NCI-H524 treated with DMSO at 0.1 percent for 48 hours (cell line): ENCODE measurements around the gene NUP210.
"Not testable (repeated sequence)": the region's sequence is repeated elsewhere in the genome, so short reads cannot be mapped to it uniquely, and the experiment has no call there.

Source experiments
- DNase-seq: peaks from one replicate; lab custom pipeline; 2025; lab: John Stamatoyannopoulos, UW

NUP210 gene

DNA sequence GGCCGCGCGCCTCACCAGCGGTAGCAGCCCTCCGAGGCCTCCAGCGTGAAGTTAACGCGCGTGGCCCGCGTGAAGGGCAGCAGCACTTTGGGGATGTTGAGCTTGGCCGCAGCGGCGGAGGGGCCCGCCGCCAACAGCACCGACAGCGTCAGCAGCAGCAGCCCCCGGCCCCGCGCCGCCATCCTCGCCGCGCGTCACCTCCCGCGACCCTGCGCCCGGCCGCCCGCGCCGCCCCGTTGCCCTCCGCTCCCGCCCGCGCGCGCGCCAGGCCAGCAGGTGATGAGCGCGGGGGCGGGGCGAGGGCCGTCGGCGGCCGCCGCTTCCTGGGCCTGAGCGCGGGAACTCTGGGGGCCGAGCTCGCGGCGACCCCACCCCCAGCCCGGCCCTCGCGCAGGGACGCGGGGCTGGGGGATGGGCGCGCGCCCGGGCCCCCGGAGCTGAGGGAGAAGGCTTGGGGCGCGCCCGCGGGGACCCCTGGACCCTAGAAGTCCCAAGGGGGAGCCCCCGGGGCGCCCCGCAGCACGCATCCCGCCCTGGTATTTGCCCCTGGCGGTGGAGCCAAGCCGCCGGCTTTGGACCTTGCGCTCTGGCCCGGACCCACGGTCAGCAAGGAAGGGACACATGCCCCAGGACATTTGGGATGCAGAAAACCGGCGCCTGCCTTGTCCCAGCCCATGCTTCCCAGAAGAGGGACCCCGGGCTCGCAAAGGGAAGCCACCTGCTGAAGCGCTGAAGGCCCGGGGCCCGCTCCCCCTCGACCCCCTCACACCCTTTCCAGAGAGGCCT, at the start of gene NUP210:
Gene NUP210 (minus strand): TSS at position 278 of the 786 bp plus-strand sequence. CDS start 96 bp downstream, at position 182.
- no peak for DNase-seq

DNA sequence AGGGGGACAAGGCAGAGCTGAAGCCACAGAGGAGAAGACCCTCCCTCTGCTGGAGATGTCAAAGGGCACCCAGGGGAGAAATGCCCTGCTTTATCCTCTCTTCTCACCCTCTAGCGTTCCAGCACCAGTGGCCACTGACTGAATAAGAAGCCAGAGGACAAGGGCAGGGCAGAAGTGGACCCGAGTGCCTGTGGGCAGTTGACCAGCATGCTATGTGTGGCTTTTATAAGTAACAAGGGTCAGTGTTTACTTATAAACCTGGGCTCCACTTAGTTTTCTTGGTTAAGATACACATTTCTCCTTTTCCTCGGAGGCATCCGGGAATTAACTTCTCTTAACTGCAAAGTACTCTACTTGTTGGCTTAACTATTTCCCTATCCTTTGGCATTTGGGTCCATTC, 46.7 kb upstream of the NUP210 start:
- no peak for DNase-seq

DNA sequence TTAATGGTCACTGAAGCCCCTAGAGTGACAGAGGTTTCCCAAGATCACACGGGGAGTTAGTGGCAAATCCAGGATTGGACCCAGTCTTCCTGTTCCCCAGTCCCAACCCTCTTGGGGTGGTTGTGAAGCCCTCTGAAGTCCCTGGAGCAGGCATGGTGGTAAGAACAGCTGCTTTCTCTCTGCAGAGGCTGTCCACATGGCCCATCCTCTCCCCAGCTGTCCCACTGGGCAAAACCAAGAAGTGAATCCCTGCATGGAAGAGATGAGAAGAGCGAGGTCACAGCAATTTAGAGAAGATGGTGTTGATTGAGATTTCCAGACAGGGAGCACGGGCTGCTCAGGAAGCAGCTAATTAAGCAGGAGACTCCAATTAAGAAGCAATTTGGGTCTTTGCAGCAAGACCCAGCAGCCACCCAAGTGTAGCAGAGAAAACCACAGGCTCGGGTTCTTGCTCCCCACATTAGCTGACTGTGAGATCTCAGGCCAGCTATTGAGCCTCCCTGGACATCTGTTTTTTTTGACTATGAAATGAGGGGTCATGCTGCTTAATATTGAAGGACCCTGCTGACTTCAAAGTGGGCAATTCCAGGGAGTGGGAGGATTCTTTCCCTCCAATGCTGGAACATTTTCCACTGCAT, 45.2 kb upstream of the NUP210 start:
- no peak for DNase-seq

DNA sequence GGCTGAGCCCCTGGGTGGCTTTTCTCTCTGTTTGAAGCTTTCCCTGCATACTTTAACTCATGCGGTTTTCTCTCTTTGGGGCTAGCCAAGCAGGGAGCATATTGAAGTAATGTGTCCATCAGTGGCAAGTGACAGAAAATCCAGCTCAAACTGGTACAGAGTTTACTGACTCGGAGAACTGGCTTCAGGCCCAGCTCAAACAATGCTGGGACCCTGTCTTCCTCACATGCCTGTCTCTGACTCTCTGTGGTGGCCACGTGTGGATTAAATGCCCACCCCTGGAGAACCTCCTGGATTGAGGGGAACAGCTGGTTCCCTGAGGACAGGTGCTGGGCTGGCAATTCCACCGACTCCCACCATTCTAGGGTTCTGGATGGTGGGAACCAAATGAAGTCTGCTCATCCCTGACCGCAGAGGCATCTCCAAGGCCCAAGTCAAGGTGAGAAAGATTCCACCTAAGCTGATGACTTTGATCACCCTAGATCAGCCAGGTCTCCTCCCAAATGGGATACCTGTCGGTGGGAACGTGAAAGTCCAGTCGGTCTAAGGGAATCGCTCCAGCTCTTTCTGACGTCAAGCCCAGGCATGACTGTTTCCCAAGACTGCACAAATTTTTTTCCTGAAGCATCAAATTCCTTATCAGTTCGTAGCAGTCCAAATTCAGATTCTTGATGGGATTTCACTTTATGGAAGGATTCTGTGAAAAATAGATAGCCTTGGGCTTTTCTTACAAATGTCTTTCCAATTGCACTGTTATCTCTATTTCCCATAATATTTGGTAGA, 43.7 kb upstream of the NUP210 start:
- DNase-seq, result no peak

DNA sequence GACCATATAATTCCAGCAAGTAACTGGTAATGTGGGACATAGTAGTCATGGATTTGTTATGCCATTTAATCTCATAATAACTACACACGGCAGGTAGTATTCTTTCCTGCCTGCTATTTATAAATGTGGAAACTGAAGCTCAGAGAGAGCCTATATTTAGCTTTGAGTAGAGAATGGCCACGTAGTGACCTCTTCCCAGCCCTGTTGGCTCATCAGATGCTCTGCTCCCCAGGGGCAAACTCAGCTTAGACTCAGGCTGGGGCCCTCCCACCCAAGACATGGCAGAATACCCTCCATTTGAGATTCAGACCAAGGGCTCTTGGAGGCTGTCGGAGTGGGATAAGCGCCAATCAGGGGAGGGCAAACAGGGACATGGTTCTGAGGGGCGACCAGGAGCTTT, 42.7 kb upstream of the NUP210 start:
- no peak for DNase-seq

DNA sequence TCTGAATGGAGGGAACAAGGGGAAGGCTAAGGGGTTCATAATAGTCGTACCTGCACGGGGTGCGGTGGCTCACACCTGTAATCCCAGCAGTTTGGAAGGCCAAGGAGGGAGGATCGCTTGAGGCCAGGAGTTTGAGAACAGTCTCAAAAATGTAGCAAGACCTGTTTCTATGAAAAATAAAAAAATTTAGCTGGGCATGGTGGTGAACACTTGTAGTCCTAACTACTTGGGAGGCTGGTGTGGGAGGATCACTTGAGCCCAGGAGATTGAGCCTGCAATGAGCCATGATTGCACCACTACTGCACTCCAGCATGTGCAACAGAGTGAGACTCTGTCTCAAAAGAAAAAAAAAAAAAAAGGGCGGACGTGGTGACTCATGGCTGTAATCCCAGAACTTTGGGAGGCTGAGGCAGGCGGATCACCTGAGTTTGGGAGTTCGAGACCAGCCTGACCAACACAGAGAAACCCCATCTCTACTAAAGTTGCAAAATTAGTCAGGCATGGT, 42.1 kb upstream of the NUP210 start:
- no peak for DNase-seq

DNA sequence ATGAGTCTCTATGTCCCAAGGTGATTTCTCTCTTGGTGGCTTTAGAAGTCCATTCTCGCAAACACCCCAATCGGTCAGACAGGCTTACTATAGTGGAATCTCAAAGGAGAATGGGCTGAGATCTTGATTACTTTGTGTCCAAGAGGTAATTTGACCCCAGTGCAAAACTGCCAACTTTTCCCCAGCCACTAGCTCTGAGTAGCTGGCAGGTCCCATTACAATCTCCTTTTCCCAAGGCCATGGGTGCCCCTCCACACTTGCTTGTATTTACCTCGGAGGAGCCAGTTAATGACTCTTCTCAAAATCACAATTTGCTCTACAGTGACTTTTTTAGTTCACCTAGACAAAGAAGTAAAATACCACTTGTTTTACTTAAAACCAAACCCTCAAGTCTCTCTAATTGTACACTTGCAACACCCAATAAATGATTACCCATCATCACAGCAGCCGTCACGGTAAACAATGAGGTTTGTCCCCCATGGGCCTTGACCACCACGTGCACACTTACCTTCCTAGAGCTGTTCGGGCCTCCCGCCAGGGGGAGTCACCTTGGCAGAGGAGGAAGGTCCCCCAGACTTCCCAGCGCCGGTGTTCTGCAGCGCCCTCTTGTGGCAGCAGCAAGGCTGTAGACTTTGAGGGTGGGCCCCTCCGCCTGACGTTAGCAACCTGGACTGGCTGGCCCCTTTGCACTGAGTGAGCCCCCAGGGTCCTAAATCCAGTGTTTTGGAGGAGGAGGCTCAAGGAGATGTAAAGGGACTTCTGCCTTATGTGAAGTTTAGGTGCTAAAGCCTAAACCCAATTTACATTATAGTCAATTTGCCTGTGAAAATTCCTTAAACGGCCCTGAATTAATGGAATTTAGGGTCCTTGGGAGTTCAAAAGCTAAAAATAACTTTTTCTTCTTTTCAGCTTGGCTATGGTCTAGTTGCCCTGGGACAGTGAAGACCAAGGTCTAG, 41.3 kb upstream of the NUP210 start:
- DNase-seq, result no peak

DNA sequence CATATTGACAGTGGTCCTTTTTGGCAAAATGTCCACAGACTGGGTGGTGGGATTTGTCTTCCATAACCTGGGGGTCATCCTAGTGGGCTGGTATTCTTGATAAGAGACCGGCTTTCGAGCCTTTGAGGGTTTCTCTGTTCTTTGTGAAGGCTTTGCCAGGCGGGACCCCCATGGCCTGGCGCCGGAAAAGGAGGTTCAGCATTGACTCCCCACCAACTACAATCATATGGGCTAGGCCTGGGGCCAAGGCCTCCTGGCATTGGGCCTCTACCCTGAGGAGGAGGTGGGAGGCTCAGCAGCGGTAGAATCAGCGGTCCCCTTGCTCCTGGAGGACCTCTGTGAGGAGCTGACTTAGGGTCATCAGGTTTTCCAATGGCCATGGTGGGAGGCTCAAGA, 40.2 kb upstream of the NUP210 start:
- no peak for DNase-seq

DNA sequence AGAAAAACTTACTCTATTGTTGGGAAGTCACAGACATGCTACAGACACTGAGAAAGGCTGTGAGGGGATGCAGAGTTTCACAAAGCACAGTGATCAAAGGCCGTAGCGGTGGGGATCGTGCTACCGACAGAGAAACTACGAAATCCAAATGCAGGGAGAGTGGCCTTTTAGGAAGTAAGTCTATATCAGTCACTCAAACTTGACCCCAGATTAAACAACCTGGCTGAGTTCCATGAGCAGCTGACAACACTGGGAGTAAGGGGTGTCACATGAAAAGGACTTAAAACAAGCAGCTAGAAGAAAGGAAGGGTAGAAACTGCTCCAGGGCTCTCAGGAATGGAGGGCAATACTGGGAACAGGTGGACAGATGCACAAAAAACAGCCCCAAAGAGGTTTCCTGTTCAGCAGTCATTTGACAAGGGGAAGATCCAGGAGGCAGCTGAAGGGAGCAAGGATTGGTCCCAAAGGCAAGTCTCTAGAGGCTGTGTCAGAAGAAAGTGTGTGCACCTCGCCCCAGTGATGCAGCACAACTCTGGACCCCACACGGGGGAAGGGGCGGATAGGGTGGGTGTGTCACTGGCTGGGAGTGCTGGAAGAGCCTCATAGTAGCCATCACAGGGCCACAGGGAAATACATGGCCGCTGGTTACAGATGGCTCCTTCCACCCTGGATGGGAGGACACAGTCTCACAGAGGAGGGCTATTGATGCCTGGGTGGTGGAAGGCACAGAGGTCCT, 39.7 kb upstream of the NUP210 start:
- no peak for DNase-seq

DNA sequence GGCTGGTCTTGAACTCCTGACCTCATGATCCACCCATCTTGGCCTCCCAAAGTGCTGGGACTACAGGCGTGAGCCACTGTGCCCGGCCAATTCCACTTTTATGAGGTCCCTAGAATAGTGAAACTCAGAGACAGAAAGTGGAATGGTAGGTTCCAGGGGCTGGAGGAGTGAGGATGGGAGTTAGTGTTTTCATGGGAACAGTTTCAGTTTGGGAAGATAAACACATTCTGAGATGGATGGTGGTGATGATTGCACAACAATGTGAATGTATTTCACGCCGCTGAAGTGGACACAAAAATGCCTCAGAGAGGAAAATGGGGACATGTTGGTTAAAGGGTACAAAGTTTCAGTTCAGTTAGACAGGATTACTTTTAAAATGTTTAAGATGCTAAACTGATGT, 37.5 kb upstream of the NUP210 start:
- DNase-seq, result no peak

DNA sequence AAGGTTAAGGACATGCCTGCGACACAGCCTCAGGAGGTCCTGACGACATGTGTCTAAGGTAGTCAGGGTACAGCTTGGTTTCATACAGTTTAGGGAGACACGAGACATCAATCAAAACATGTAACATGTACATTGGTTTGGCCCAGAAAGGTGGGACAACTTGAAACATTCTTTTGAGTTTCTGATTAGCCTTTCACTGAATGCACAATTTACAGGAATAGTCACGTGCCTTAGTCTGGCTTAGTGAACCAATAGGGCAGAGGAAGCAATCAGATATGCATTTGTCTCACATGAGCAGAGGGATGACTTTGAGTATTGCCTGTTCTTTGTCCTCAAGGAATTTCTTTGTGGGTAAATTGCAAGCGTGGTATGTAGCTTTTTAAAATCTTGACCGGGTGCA, 35.5 kb upstream of the NUP210 start:
- no peak for DNase-seq

DNA sequence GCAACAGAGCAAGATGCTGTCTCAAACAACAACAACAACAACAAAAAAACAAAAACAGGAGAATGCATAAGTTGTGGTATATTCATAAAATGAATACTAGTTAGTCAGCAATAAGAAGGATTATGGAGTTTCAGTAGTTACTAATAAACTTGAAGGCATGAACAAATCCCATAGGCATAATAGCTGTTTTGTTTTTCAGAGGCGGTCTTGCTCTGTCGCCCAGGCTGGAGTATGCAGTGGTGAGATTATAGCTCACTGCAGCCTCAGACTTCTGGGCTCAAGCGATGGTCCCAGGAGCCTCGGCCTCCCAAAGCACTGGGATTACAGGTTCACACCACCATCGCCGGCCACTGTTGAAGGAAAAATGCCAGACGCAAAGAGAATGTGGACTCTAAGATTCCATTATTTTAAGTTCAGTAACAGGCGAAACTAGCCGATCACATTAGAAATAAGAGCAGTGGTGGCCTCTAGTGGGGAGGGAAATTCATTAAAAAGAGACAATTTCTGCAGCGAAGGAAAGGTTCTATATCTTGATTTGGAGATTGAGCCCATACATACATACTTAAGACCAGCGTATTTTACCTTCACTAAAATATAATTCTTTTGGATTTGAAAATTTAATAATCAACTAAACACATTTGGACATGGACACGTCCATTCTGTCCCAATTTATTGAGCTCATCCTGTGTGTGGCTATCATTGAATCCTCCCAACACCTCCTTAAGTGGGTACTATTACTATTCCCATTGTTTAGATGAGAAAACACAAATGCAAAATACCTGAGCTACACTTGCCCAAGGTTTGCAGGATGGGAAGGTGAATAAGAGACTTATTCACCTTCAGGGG, 32.6 kb upstream of the NUP210 start:
- DNase-seq, result no peak

DNA sequence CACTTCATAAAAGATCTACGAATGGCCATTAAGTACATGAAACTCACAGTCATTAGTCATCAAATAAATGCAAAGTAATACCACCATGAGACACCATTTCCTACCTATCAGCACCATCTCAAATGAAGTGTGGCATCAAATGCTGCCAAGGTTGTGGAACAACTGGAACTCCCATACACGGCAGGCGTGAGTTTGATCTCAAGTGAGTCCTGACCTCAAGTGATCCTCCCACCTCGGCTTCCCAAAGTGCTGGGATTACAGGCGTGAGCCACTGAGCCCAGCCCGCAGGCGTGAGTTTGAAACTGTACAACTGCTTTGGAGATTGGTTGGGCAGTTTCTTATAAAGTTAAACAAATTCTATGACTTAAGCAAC, 31.2 kb upstream of the NUP210 start:
- DNase-seq, result no peak

DNA sequence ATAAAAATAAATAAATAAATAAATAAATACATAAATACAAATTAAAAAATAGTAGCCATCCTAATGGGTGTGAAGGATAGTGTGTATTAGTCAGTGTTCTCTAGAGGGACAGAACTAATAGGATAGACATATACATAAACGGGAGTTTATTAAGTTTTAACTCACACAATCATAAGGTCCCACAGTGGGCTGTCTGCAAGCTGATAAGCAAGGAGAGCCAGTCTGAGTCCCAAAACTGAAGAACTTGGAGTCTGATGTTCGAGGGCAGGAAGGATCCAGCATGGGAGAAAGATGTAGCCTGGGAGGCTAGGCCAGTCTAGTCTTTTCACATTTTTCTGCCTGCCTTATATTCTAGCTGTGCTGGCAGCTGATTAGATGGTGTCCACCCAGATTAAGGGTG, 22.8 kb upstream of the NUP210 start:
- DNase-seq, result not testable (repeated sequence)

DNA sequence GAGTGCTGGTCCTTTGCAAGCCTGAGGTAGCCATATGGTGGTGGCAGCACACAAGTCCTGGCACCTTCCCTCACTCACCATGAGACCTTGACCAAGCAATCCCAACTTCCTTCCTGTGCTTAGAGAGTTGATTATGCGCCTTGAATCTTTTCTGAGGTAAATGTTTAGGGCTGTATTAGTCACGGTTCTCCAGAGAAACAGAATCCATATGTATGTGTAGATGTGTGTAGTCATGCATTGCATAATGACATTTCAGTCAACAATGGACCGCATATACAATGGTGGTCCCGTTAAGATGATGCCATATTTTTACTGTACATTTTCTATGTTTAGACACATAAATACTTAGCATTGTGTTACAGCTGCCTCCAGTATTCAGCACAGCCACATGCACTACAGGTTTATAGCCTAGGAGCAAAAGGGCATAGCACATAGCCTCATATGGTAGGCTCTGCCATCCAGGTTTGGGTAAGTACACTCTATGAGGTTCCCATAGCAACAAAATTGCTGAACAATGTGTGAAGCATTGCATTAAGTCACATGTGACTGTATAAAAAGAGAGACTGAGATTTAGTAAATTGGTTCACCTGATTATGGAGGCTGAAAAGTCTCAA, 20.2 kb upstream of the NUP210 start:
- DNase-seq, result no peak

DNA sequence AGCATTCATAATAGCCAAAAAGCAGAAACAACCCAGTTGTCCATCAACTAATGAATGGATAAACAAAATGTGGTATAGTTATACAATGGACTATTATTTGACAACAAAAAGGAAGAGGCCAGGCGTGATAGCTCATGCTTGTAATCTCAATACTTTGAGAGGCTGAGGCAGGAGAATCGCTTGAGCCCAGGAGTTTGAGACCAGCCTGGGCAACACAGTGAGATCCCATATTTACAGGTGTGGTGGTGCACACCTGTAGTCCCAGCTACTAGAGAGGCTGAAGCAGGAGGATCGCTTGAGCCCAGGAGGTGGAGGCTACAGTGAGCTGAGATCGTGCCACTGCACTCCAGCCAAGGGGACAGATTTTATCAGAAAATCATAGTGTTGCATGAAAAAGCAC, 16.1 kb upstream of the NUP210 start:
- not testable (repeated sequence) for DNase-seq

DNA sequence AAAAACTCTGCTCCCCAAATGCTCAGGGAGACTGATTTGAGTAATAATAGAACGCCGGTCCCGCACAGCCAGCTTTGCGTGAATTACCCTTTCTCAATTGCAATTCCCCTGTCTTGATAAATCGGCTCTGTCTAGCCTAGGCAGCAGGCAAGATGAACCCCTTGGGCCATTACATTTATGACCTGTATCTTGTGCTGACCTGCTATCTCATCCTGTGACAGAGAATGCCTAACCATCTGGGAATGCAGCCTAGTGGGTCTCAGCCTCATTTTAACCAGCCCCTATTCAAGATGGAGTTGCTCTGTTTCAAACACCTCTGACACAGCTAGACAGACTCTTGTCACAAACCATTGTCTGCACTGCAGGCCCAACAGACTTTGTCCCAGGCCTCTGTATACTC, 13.8 kb upstream of the NUP210 start:
- DNase-seq, result no peak

DNA sequence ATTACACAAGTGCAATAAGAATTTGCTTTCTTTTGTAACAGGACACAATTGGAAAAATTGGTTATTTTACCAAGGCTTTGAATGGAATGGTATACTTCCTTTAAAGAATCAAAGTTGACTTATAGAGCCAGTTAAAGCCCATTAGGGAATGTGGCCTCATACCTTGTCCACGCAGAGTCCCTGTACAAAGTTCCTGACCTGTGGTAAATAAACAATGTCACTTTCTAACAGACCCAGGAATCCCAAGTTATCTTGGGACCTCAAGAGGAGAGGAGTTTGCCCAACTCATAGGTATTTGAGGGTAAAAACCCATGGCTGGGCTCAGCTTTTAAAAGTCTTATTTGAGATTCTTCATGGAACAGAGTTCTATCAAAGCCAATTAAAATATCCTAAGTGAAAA, 12.0 kb upstream of the NUP210 start:
- DNase-seq, result no peak

DNA sequence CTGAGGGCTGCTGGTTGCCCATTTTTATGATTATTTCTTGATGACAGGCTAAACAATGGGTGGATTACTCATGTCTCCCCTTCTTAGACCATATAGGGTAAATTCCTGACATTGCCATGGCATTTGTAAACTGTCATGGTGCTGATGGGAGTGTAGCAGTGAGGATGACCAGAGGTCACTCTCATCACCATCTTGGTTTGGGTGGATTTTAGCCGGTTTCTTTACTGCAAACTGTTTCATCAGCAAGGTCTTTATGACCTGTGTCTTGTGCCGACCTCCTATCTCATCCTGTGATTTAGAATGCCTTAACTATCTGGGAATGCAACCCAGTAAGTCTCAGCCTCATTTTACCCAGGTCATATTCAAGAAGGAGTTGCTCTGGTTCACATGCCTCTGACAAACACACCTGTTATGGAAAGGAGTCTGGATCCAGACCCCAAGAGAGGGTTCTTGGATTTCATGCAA, 10.3 kb upstream of the NUP210 start:
- not testable (repeated sequence) for DNase-seq
